Ovary (tissue), 9 donors: ENCODE data around the gene TM9SF4. TPM values are rescaled to one million over a fixed set of nuclear protein-coding genes. Genes with fewer than 3 reads are reported as not detected.
"Not testable (repeated sequence)": the region's sequence is repeated elsewhere in the genome, so short reads cannot be mapped to it uniquely, and the experiment has no call there.

Experiments
- DNase-seq, 5 donors: peaks; one replicate each; pipeline ENCODE4 v3.0.0-alpha.2; 2019 to 2020
- H3K27ac ChIP-seq, 2 donors: fragments of 200-600 bp; one replicate each; pipeline versions ENCODE4 v1.5.1 to v1.8.0; 2019 to 2022
- H3K27me3 ChIP-seq: fragments of 200-600 bp; one replicate; pipeline ENCODE4 v1.8.0; 2022
- H3K36me3 ChIP-seq: fragments of 200-600 bp; sonication (generic); one replicate; pipeline ENCODE4 v1.5.1; 2019
- H3K4me1 ChIP-seq: one replicate; pipeline ENCODE4 v1.8.1; 2013; ENCODE audit warnings: mild to moderate bottlenecking, moderate library complexity; ENCODE audit not compliant: insufficient read depth
- H3K4me3 ChIP-seq: fragments of 200-600 bp; sonication (generic); one replicate; pipeline ENCODE4 v1.5.1; 2017
- H3K9me3 ChIP-seq, 2 donors: fragments of 200-600 bp in 1 of 2; sonication (generic) in 1 of 2; one replicate each; pipeline versions ENCODE4 v1.5.1 to v1.8.1; 2013 to 2019; ENCODE audit warnings: mild to moderate bottlenecking in 1 of 2, moderate library complexity in 1 of 2
- CTCF ChIP-seq, 3 donors: fragments of 450-650 bp in 2 of 3; fragments of 200-600 bp in 1 of 3; IDR thresholded peaks; one replicate each; pipeline versions ENCODE4 v1.5.1 to v1.8.0; 2016 to 2022; ENCODE audit warnings: antibody characterized with exemption in 3 of 3, mild to moderate bottlenecking in 1 of 3
- EP300 ChIP-seq: sonication (generic); formaldehyde crosslinking; IDR thresholded peaks from one replicate; pipeline ENCODE4 v1.6.1; 2017; ENCODE audit warnings: antibody characterized with exemption
- POLR2A ChIP-seq: fragments of 450-650 bp; IDR thresholded peaks from one replicate; pipeline ENCODE4 v1.6.1; 2017; ENCODE audit warnings: antibody characterized with exemption, mild to moderate bottlenecking, moderate library complexity
- WGBS, 3 donors: extraction: QIAGEN DNeasy Blood & Tissue Kit in 1 of 3; methylation state at CpG; one replicate each; pipeline versions ENCODE4 v1.1.5 to v1.1.7; 2013 to 2017; 5-methylcytosine and 5-hydroxymethylcytosine counted together
- intact Hi-C, 4 donors: fragments of 100-400 bp; cut with DNase I; formaldehyde crosslinking; loops; one replicate each; pipeline versions ENCODE4 v1.11.0 to v1.15.1; 2022 to 2023
- polyA plus RNA-seq, 2 donors: library from polyadenylated mRNA; stranded (reverse); fragments of 200-250 nt in 1 of 2; fragments of 350-450 nt in 1 of 2; fragmentation: Illumina TruSeq in 1 of 2; extraction: RNeasy Lipid Tissue Mini Kit (QIAGEN cat#74804) in 1 of 2; gene quantifications; one replicate each; pipeline ENCODE4 v1.2.3, GENCODE V29; 2013 to 2014
- total RNA-seq, 7 donors: library from RNA; depleted of rRNA in 2 of 7; stranded (reverse); fragments of >200 nt in 2 of 7; fragmentation: NEBNext Ultra II Directional in 3 of 7; extraction: Animal tissue kit (Norgen Biotek cat#: 25700) in 3 of 7; gene quantifications; one replicate each; pipeline versions ENCODE4 v1.1.0 to v1.2.4, GENCODE V29; 2016 to 2023
- donor health status: DM: no; HTN: no; CAD: no; lungs with moderate emphysema.
- donor health status: DM: no; HTN: no; CAD: no.
- donor health status: Bipolar disorder and iron deficiency.
- donor health status: DM: yes; HTN: yes; CAD: no.
- donor health status: DM: no; HTN: no; CAD: no.
- donor health status: DM: yes; HTN: yes; CAD: no.

TM9SF4 gene
- total and polyA plus RNA-seq, 9 donors = 16.2 to 51.0 (median 37.2) TPM

- Histone ChIP-seq H3K9me3 (no peaks in the 10 kb centered on the region), H3K27ac (no peak overlapping the region), H3K36me3 (no peaks in the 10 kb centered on the region), H3K4me3 (no peak overlapping the region), H3K27me3 (no peaks in the 10 kb centered on the region), H3K4me1 (peaks cover 2% of the 10 kb centered on the region)
- intact Hi-C loops = no loop called here
- TF ChIP-seq EP300 = no peak
- TF ChIP-seq CTCF (IDR thresholded peaks at IDR 0.05) = no peak
- TF ChIP-seq POLR2A = no peak
- WGBS, 3 donors = 96 to 98% (median 96%) methylated on average over 2 of the region's 2 CpGs
- DNase-seq = no peak
Measured at GRCh38 chr20:32119734-32120133, 10.2 kb downstream of the TM9SF4 start.

- H3K4me1 ChIP-seq, H3K27ac ChIP-seq, H3K36me3 ChIP-seq, intact Hi-C loops, DNase-seq, H3K27me3 ChIP-seq, H3K9me3 ChIP-seq, H3K4me3 ChIP-seq: not testable (repeated sequence)
- 96 to 100% methylated on average over 1 to 31 of the region's 31 CpGs; no CpG with 5 or more reads in 1 of the 3 donors for WGBS, 3 donors
Measured at GRCh38 chr20:32121908-32122307, 12.4 kb downstream of the TM9SF4 start.

- WGBS, 3 donors = 89 to 100% (median 94%) methylated on average over 1 to 4 of the region's 4 CpGs
- TF ChIP-seq EP300 (no peak), CTCF (IDR thresholded peaks at IDR 0.05) (no peak), POLR2A (no peak)
Measured at GRCh38 chr20:32123088-32123487, 13.6 kb downstream of the TM9SF4 start.

GRCh38 chr20:32124916-32125454, 15.5 kb downstream of the TM9SF4 start:
- no peak overlapping the region for H3K4me3 ChIP-seq
- no peak for DNase-seq
- no peak overlapping the region for H3K27ac ChIP-seq
- H3K36me3 ChIP-seq = no peaks in the 10 kb centered on the region
- H3K4me1 ChIP-seq = no peaks in the 10 kb centered on the region
- H3K27me3 ChIP-seq = no peaks in the 10 kb centered on the region
- TF ChIP-seq POLR2A (no peak), EP300 (no peak), CTCF (IDR thresholded peaks at IDR 0.05) (no peak)
- H3K9me3 ChIP-seq = no peaks in the 10 kb centered on the region
- WGBS, 3 donors = 87 to 90% (median 89%) methylated on average over 4 of the region's 4 CpGs
- intact Hi-C loops = no loop called here

More at GRCh38 chr20:32123088-32123487, 13.6 kb downstream of the TM9SF4 start:
- H3K4me3 ChIP-seq = no peak overlapping the region
- no peaks in the 10 kb centered on the region for H3K36me3 ChIP-seq
- H3K9me3 ChIP-seq = no peaks in the 10 kb centered on the region
- no peaks in the 10 kb centered on the region for H3K4me1 ChIP-seq
- intact Hi-C loops = no loop called here
- DNase-seq = no peak
- no peak overlapping the region for H3K27ac ChIP-seq
- H3K27me3 ChIP-seq = no peaks in the 10 kb centered on the region

- no peaks in the 10 kb centered on the region for H3K9me3 ChIP-seq
- no peak overlapping the region for H3K4me3 ChIP-seq
- WGBS, 3 donors = 92 to 94% (median 93%) methylated on average over 5 of the region's 5 CpGs
- H3K4me1 ChIP-seq = no peaks in the 10 kb centered on the region
- no peaks in the 10 kb centered on the region for H3K27me3 ChIP-seq
- TF ChIP-seq EP300 = no peak
- no peak for TF ChIP-seq CTCF (IDR thresholded peaks at IDR 0.05)
- TF ChIP-seq POLR2A = no peak
- DNase-seq = no peak
- H3K27ac ChIP-seq = no peak overlapping the region
- intact Hi-C loops = no loop called here
- H3K36me3 ChIP-seq = no peaks in the 10 kb centered on the region
Measured at GRCh38 chr20:32125506-32125905, 16.0 kb downstream of the TM9SF4 start.
